Central memory CD8-positive, alpha-beta T cell (primary cell): ENCODE measurements around the gene KRT81.
"Not testable (repeated sequence)": the region's sequence is repeated elsewhere in the genome, so short reads cannot be mapped to it uniquely, and the experiment has no call there.

Experiments used
- ATAC-seq: fragments of 150-1000 bp; cut with Tn5 transposase; replicated peaks from 2 replicates; pipeline ENCODE4 v1.10.0; 2022; ENCODE audit warnings: mild to moderate bottlenecking, moderate FRiP score, moderate number of reproducible peaks; ENCODE audit not compliant: poor library complexity, severe bottlenecking; ENCODE audit errors: extremely low read depth
- DNase-seq, 2 donors: peaks; one replicate each; pipeline ENCODE4 v3.0.0; 2021; ENCODE audit warnings: low spot score in 2 of 2
- H3K27ac Mint-ChIP-seq: one replicate; pipeline ENCODE4 v1.8.0; 2022; ENCODE audit warnings: low read depth, mild to moderate bottlenecking, moderate library complexity, mixed read lengths
- H3K27me3 Mint-ChIP-seq: one replicate; pipeline ENCODE4 v1.8.0; 2022; ENCODE audit warnings: mixed read lengths
- H3K36me3 Mint-ChIP-seq: one replicate; pipeline ENCODE4 v1.8.0; 2022; ENCODE audit warnings: mild to moderate bottlenecking, moderate library complexity, mixed read lengths; ENCODE audit not compliant: insufficient read depth
- H3K4me1 Mint-ChIP-seq: one replicate; pipeline ENCODE4 v1.8.0; 2022; ENCODE audit warnings: mixed read lengths
- H3K4me3 Mint-ChIP-seq: one replicate; pipeline ENCODE4 v1.8.0; 2022; ENCODE audit warnings: mild to moderate bottlenecking, moderate library complexity, mixed read lengths
- H3K9me3 Mint-ChIP-seq: one replicate; pipeline ENCODE4 v1.8.0; 2022; ENCODE audit warnings: mixed read lengths

The KRT81 gene

DNA sequence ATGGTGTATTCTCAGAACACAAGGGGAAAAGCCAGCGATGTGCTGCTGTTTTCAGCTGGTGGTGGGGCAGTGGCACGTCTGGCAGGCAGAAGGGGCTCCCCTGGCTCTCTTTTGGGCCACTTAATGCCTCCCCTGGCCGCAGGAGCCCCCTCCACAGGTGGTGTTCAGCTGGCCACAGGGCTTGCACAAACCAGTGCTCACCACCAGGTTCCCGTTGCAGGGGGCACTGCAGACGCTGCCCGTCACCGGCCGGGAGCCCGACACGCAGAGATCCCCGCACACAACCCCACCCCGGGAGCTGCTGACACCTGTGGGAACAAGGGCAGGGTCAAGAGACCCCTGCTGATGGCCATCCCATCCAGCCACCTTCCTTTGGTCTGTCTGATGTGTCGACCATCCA is 23.2 kb upstream of the KRT81 start:
- H3K36me3 Mint-ChIP-seq: peaks cover 1% of the 10 kb centered on the region
- no peak overlapping the region for H3K4me3 Mint-ChIP-seq
- no peak overlapping the region for H3K27ac Mint-ChIP-seq
- no peaks in the 10 kb centered on the region for H3K9me3 Mint-ChIP-seq
- H3K27me3 Mint-ChIP-seq: peaks cover 60% of the 10 kb centered on the region
- ATAC-seq: no peak
- H3K4me1 Mint-ChIP-seq: no peaks in the 10 kb centered on the region
- DNase-seq: no peak

- H3K27ac Mint-ChIP-seq: peak overlapping the region; percentile 52
- peaks cover under 1% of the 10 kb centered on the region for H3K4me1 Mint-ChIP-seq
- H3K36me3 Mint-ChIP-seq: peaks cover 1% of the 10 kb centered on the region
- H3K9me3 Mint-ChIP-seq: no peaks in the 10 kb centered on the region
- peaks cover 60% of the 10 kb centered on the region for H3K27me3 Mint-ChIP-seq
- DNase-seq: no peak
- ATAC-seq: no peak
- no peak overlapping the region for H3K4me3 Mint-ChIP-seq
Observed at GRCh38 chr12:52313926-52314325, 22.6 kb upstream of the KRT81 start.

DNA sequence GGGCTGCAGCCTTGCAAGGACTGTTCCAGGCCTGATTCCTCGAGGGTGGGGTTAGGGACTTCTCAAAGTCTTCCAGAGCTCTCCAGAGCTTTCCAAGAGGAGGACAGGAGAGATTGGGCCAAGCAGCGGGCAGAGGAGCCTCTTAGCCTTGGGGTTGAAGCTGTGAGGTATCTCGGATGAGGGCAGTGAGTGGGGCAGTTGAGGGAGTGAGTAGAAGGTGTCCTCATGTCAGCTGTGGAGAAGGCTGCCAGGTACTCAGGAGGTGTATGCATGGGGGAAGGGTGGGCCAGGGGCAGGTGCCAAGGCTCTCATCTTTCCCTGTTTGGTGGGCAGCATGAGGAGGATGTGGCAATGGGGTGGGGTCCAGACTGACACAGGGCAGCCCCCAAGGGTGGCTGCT is 22.1 kb upstream of the KRT81 start:
- DNase-seq (no peak), ATAC-seq (no peak)
- H3K27ac Mint-ChIP-seq: peak overlapping the region; percentile 52
- no peaks in the 10 kb centered on the region for H3K9me3 Mint-ChIP-seq
- H3K36me3 Mint-ChIP-seq: peaks cover 1% of the 10 kb centered on the region
- no peak overlapping the region for H3K4me3 Mint-ChIP-seq
- peaks cover 60% of the 10 kb centered on the region for H3K27me3 Mint-ChIP-seq
- peaks cover 5% of the 10 kb centered on the region for H3K4me1 Mint-ChIP-seq

DNA sequence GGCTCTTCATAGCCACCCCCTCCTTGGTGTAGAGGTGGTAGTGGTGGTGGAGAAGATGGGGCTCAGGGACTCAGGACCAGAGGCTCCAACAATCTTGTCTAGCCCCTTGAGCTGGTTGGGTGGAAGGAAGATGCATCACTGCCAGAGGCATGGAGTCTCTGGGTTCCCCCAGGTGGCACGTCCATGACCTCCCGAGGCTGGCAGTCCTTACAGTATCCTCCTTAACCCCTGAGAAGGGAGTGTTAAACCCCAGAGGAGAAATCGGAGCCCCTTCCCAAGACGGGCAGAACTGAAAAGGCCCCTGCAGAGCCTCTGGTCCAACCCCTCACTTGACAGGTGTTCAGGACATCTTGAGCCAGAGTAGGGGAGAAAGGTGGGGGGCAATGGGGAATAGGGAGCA is 20.8 kb upstream of the KRT81 start:
- Mint-ChIP-seq H3K27ac (no peak overlapping the region), H3K36me3 (no peaks in the 10 kb centered on the region), H3K4me3 (no peak overlapping the region), H3K4me1 (peaks cover 10% of the 10 kb centered on the region), H3K27me3 (peaks cover 68% of the 10 kb centered on the region), H3K9me3 (no peaks in the 10 kb centered on the region)
- ATAC-seq (no peak), DNase-seq (no peak)

DNA sequence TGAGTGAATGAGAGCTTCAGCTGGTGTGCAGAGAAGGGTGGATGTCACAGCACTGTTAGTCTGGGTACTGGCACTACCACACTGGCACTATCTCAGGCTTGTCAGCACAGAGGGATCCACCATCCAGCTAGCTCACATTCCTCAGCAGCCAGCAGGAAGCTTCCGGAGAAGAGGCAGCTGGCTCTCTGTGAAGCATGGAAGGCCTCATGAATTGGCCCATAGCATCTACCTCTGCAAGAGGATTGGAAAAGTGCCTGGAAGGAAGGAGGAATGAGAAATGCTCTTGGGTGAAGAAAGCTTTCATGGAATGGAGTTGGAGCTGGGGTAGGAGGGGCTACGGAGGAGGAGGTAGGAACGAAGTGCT is 19.9 kb upstream of the KRT81 start:
- no peak overlapping the region for H3K27ac Mint-ChIP-seq
- ATAC-seq (no peak), DNase-seq (no peak)
- H3K9me3 Mint-ChIP-seq: no peaks in the 10 kb centered on the region
- H3K36me3 Mint-ChIP-seq: no peaks in the 10 kb centered on the region
- peaks cover 10% of the 10 kb centered on the region for H3K4me1 Mint-ChIP-seq
- peaks cover 74% of the 10 kb centered on the region for H3K27me3 Mint-ChIP-seq
- no peak overlapping the region for H3K4me3 Mint-ChIP-seq

DNA sequence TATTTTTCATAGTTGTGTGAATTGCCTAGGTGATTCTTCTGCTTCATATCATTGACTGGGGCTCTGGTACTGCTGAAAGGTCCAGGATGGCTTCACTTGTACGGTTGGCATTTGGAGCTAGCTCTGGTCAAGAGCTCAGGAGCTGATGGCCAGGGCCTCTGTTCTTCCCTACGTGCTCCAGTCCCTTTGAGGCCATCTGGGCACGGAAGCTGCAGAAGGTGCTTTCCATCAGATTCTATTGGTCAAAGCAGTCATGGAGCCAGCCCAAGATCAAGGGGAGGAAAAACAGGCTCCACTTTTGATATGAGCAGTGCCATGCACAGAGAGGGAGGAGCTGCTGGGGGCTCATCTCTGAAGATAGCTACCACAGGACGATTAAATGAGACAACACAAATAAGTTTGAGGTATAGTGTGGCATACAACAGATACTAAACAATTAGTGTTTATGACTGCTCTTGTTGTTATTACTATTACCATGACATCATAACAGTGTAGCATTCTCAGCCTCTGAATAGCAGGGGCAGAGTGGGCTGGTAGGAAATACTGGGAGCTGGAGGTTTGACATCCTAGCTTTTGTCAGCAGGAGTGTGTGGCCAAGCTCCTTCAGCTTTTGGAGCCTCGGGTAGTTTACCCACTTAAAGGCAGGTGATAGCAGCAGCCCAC is 19.4 kb upstream of the KRT81 start:
- H3K4me1 Mint-ChIP-seq: peaks cover 10% of the 10 kb centered on the region
- no peaks in the 10 kb centered on the region for H3K36me3 Mint-ChIP-seq
- peaks cover 74% of the 10 kb centered on the region for H3K27me3 Mint-ChIP-seq
- DNase-seq (no peak), ATAC-seq (no peak)
- no peak overlapping the region for H3K4me3 Mint-ChIP-seq
- no peak overlapping the region for H3K27ac Mint-ChIP-seq
- H3K9me3 Mint-ChIP-seq: no peaks in the 10 kb centered on the region

- Mint-ChIP-seq H3K27me3 (peaks cover 72% of the 10 kb centered on the region), H3K27ac (no peak overlapping the region), H3K9me3 (no peaks in the 10 kb centered on the region), H3K4me3 (peak overlapping the region; percentile 66), H3K4me1 (peaks cover 21% of the 10 kb centered on the region), H3K36me3 (no peaks in the 10 kb centered on the region)
- DNase-seq (no peak), ATAC-seq (no peak)
Observed at GRCh38 chr12:52308806-52309425, 17.6 kb upstream of the KRT81 start.

DNA sequence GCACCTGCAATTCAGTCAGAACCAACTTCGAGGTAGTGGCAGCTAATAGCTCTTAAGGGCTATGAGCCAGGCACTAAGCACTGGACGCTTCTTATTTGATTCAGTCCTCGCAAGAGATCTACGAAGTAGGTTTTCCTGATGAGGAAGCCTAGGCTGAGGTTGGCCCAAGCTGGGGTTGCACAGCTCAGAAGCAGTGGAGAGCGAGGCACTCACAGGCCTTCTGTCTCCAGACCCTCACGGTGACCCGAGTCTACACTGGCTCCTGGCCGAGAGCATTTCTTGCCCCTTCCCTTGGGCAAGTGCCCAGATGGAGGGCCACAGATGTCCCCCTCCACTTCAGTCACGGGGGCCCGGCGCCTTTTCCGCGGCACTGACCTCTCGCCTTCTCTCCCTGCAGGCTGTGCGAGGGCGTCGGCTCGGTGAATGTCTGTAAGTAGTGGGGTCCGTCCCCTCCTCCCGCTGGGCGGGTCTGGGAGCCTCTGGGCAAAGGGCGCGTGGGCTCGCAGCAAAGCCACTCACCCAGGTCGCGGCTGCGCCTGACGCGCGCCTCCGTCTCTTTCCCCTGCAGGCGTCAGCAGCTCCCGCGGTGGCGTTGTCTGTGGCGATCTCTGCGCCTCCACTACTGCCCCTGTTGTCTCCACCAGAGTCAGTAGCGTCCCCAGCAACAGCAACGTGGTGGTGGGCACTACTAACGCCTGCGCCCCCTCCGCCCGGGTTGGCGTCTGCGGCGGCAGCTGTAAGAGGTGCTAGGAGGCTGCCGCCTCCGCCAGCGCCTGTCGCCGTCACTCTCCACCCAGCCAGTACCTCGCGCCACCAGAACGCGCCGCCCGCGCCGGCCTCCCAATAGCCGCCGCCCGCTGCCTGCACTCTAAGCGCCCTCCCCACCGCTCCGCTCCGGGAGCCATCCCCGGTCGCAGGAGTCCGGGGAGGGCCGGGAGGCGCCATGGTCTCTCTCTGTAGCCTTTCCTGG is 16.8 kb upstream of the KRT81 start:
- ATAC-seq (peak; percentile 68), DNase-seq (peak in 1 of 2 donors; percentile 20)
- peaks cover 64% of the 10 kb centered on the region for H3K27me3 Mint-ChIP-seq
- no peaks in the 10 kb centered on the region for H3K36me3 Mint-ChIP-seq
- no peaks in the 10 kb centered on the region for H3K9me3 Mint-ChIP-seq
- H3K4me3 Mint-ChIP-seq: peak overlapping the region; percentile 66
- H3K27ac Mint-ChIP-seq: no peak overlapping the region
- H3K4me1 Mint-ChIP-seq: peaks cover 21% of the 10 kb centered on the region

- H3K27me3 Mint-ChIP-seq: peaks cover 50% of the 10 kb centered on the region
- H3K9me3 Mint-ChIP-seq: no peaks in the 10 kb centered on the region
- DNase-seq (no peak), ATAC-seq (no peak)
- H3K36me3 Mint-ChIP-seq: no peaks in the 10 kb centered on the region
- no peak overlapping the region for H3K4me3 Mint-ChIP-seq
- no peak overlapping the region for H3K27ac Mint-ChIP-seq
- H3K4me1 Mint-ChIP-seq: peaks cover 21% of the 10 kb centered on the region
Observed at GRCh38 chr12:52306731-52307130, 15.4 kb upstream of the KRT81 start.

DNA sequence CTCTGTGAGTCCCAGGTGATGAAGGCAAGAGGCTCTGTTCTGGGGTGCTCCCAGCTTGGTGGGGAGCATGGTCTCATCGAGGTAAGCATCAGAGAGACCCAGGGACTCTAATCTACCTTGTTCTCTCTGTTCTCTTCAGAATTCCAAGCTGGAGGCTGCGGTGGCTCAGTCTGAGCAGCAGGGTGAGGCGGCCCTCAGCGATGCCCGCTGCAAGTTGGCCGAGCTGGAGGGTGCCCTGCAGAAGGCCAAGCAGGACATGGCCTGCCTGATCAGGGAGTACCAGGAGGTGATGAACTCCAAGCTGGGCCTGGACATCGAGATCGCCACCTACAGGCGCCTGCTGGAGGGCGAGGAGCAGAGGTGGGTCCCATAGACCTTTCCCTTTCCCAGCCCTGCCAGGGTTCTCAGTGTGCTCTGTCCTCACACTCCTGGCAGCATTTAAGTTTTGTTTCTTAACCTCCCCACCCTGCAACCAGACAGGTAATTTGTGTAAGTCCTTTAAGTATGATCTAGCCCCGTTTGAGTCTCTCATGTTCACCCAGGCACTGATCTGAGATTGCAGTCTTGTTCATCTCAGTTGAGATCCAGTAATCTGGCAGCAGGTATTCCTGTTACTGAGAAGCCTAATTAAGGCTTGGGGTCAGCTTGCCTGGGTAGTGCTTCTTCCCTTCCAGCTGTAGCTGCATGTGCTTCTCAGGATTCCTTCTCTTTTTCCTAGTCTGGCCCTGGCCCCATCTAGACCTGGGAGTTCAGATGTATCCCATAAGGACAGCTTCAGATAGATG is 14.8 kb upstream of the KRT81 start:
- H3K27ac Mint-ChIP-seq: no peak overlapping the region
- peaks cover 44% of the 10 kb centered on the region for H3K27me3 Mint-ChIP-seq
- H3K36me3 Mint-ChIP-seq: no peaks in the 10 kb centered on the region
- no peak overlapping the region for H3K4me3 Mint-ChIP-seq
- H3K9me3 Mint-ChIP-seq: no peaks in the 10 kb centered on the region
- DNase-seq: no peak
- H3K4me1 Mint-ChIP-seq: peaks cover 21% of the 10 kb centered on the region
- no peak for ATAC-seq

GRCh38 chr12:52304941-52305411 is 13.6 kb upstream of the KRT81 start:
- ATAC-seq (peak; percentile 69), DNase-seq (peak in 1 of 2 donors; percentile 22)
- peaks cover 32% of the 10 kb centered on the region for H3K27me3 Mint-ChIP-seq
- not testable (repeated sequence) for H3K9me3 Mint-ChIP-seq, H3K36me3 Mint-ChIP-seq, H3K4me3 Mint-ChIP-seq
- H3K27ac Mint-ChIP-seq: peak overlapping the region; percentile 47
- peaks cover 21% of the 10 kb centered on the region for H3K4me1 Mint-ChIP-seq

GRCh38 chr12:52302242-52302914 is 11.0 kb upstream of the KRT81 start:
- not testable (repeated sequence) for H3K27ac Mint-ChIP-seq, DNase-seq, H3K9me3 Mint-ChIP-seq, H3K4me3 Mint-ChIP-seq, ATAC-seq, H3K36me3 Mint-ChIP-seq
- Mint-ChIP-seq H3K27me3 (peaks cover 17% of the 10 kb centered on the region), H3K4me1 (peaks cover 12% of the 10 kb centered on the region)
